SK-N-SH treated with all-trans-retinoic acid at 6 μM for 48 hours (cell line): ENCODE results near the gene FSIP1.

Source experiments
- ISL1 ChIP-seq: fragments of 250-450 bp; sonication (Bioruptor Pico); IDR thresholded peaks from 2 replicates; pipeline ENCODE4 v2.1.2; 2022; ENCODE audit warnings: mild to moderate bottlenecking, moderate library complexity
- PATZ1 ChIP-seq: fragments of 250-450 bp; sonication (Bioruptor Pico); IDR thresholded peaks from 2 replicates; pipeline ENCODE4 v1.8.0; 2020; ENCODE audit warnings: mild to moderate bottlenecking, moderate library complexity, borderline replicate concordance
- POU6F1 ChIP-seq: fragments of 250-450 bp; sonication (Bioruptor Pico); IDR thresholded peaks from 2 replicates; pipeline ENCODE4 v1.8.0; 2021; ENCODE audit warnings: low read depth, mild to moderate bottlenecking, moderate library complexity, borderline replicate concordance
- PPARA ChIP-seq: fragments of 250-450 bp; sonication (Bioruptor Pico); IDR thresholded peaks from 2 replicates; pipeline ENCODE4 v1.5.0; 2020; ENCODE audit warnings: mild to moderate bottlenecking, borderline replicate concordance
- TOX ChIP-seq: fragments of 250-450 bp; sonication (Bioruptor Pico); IDR thresholded peaks from 2 replicates; pipeline ENCODE4 v1.8.0; 2021; ENCODE audit warnings: mild to moderate bottlenecking, moderate library complexity, borderline replicate concordance

- TF ChIP-seq PPARA (CRISPR knock-in tag) (no peak), TOX (CRISPR knock-in tag) (no peak), PATZ1 (CRISPR knock-in tag) (no peak), POU6F1 (CRISPR knock-in tag) (no peak), ISL1 (CRISPR knock-in tag) (no peak)
Measured at GRCh38 chr15:39580117-39580484, 202.5 kb downstream of the FSIP1 start.
